ENCODE results near the gene CASP3.
"Not testable (repeated sequence)": the region's sequence is repeated elsewhere in the genome, so short reads cannot be mapped to it uniquely, and the experiment has no call there.

The CASP3 gene

DNA sequence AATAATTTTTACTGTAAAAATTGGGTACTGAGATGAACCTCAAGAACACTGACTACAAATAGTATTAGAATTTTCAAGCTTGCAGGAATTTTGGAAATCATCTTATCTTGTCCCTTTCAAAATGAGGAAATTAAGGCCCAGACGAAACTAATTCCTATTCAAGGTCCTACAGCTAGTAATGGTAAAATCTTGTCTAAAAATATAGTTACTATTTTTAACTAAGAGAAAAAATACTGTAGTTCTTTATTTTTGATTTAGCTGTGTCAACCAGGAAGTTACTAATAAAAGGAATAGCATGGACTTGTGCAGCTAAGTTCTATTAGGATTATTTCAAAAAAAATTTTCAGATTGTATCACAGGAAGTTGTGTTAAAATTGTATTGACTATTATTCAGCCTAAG, 13.0 kb upstream of the CASP3 start:
- no peak for DNase-seq

- no peak for DNase-seq
Measured at GRCh38 chr4:184660978-184661377, 11.7 kb upstream of the CASP3 start.

- not testable (repeated sequence) for DNase-seq
Measured at GRCh38 chr4:184657820-184658219, 8.6 kb upstream of the CASP3 start.

- DNase-seq: no peak
Measured at GRCh38 chr4:184657144-184657543, 7.9 kb upstream of the CASP3 start.

GRCh38 chr4:184655889-184656869, 6.9 kb upstream of the CASP3 start:
- DNase-seq: no peak

DNA sequence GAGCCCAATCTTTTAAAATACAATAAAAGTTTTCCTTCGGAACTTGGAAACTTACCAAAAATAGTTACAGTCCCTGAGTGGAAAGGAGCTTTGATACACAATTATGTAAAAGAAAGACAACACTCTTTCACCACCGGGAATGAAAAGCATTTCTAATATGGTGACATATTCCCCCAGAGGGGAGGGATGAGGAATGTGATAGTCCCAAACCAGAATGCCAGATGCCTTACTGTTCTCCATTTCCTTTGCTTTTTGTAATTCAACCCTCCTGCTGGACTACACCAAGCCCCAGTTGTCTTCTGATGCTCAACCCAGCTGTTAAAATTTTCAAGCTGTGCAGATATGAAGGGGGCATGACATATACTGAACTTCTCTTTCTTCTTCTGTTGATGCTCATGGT, 4.4 kb upstream of the CASP3 start:
- DNase-seq: no peak

DNA sequence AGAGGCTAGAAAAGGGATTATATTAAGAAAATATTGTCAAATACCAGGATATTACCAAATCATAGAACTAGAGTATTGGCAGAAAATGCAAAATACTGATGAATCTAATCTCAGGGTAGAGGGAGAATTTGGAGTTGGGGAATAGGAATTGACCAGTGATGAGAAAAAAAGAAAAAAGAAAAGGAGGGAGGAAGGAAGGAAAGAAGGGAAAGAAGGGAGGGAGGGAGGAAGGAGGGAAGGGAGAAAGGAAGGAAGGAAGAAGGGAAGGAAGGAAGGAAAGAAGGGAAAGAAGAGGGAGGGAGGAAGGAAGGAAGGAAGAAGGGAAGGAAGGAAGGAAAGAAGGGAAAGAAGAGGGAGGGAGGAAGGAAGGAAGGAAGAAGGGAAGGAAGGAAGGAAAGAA, 3.4 kb upstream of the CASP3 start:
- not testable (repeated sequence) for DNase-seq

DNA sequence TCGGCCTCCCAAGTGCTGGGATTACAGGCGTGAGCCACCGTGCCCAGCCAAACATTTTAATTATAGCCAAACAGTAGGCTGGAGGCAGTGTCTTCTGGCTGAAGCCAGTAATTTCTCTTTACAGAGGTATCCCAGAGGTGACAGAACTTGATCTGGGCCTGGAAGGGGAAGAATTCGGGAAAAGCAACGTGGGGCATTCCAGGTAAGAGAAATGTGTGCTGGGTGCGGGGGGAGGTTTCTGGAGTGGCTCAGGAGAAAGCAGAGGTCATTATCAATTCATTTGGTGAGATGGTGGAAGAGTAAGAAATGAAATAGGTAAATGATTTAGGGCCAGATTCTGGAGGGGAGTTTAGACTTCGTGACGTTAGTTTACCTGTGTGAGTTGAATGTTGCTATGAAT, 2.7 kb upstream of the CASP3 start:
- DNase-seq: no peak

DNA sequence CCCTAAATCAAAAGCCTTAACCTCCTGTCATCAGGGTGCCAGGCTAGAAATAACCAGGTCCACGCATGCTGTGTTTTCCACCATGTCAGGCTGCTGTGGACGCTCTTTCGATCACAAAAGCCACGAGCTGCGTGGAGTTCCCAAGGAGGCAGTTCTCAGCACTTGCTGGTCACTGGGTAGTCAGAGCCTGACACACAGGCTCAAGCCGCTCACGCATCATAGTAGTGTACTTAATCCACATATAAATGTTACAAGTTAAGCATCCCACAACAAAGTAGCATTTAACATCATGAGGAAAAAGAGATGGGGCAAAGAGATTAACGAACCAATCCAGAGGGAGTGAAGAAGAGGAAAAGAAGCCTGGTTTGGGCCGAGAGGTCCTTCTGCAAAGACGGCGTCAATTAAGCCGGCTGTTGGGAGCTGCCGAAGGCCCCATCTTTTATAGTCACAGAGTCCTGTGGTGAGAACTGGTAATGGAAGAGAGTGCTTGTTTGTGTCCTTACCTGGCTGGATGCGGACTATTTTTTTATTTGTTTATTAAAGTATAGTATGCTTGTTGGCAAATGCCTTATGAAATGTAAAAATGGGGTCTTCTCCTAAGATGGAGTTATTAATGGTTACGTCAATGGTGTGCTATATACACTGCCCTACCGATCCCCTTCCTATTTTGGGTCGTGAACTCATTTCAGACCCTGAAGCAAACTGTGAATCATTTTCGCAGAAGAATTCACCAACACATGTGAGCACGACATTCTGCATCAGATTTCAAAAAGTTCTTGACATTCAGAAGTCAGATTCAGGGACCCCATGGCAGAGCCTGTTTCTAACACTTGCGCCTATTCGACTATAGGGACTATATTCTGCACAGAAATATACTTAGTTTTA, 966 bp upstream of the CASP3 start:
- no peak for DNase-seq

DNA sequence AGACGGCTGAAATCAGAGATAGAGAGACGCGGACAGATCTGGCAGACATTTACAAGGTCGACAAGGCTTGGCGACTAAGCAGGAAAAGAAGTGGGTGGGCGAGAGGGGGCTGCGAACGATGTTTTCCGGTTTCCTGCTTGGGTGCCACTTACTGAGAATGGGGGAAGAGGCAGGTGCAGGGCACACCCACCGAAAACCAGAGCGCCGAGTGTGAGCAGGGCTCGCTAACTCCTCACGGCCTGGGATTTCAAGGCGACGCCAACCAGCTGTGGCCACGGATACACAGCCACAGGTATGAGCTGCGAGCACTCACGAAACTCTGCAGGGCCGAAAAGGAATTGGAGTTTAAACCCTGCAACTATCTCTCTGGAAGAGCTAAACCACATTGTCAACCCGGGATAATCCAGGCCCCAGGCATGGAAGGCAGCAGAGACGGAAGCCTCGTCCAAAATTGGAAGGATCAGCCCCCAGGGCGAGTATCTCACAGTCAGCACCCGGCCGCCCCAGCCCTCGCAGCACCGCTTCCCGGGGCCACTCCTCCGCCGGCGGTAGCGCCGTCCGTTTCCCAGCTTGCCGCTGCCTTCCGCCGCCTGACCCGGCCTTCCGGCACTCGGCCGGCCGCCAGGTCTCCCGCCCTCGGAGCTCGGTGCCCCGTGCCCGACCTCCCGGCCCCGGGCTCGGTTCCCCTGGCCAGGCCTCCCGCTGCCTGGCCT, 778 bp downstream of the CASP3 start:
- peak; percentile 39 for DNase-seq

DNA sequence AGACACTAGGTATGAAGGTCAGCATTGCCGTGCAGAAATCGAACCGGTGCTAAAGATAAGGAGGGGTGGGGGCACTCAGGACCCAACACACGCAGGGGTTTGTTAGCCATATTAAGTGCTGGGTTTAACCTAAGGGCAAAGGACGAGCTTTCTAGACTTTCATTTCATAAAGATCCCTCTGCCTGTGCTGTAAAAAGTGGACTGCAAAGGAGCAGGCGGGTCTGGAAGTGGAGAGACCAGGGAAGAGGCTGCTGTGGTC, 1.3 kb downstream of the CASP3 start:
- no peak for DNase-seq

DNA sequence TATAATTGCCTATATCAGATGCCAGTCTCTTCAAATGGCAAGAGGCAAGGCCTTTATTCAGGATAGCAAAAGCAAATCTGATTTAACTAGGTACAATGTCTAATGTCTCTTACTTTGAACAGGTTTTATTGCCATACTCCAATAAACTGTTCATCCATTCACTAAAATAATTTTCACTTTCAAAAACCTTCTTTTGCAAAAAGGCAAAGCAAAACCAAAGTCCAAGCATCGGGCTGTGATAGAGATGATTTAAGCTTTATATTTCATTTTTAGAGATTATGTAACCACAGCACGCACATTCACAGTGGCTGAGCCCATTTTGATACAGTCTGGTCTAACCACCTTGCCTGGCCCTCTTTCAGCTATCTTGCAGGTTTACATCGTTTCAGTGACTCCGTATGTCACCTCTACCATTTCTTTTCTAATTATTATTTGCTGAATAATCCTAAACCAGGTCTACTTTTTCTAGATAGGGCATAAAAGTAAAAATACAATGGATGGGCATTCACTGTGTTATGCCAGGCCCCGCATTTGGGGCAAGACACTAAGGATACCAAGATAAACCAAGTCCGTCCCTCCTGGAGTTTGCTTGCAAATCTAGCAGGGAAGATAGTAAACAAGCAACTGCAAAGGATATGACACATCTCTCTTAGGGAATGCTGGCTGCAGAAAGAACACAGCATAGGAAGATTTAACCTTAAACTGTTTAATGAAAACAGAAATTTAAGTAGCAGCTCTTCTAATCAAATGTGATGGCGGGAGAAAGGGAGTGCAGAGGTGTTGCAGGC, 1.8 kb downstream of the CASP3 start:
- no peak for DNase-seq

- DNase-seq: no peak
Measured at GRCh38 chr4:184645904-184646610, 3.2 kb downstream of the CASP3 start.

DNA sequence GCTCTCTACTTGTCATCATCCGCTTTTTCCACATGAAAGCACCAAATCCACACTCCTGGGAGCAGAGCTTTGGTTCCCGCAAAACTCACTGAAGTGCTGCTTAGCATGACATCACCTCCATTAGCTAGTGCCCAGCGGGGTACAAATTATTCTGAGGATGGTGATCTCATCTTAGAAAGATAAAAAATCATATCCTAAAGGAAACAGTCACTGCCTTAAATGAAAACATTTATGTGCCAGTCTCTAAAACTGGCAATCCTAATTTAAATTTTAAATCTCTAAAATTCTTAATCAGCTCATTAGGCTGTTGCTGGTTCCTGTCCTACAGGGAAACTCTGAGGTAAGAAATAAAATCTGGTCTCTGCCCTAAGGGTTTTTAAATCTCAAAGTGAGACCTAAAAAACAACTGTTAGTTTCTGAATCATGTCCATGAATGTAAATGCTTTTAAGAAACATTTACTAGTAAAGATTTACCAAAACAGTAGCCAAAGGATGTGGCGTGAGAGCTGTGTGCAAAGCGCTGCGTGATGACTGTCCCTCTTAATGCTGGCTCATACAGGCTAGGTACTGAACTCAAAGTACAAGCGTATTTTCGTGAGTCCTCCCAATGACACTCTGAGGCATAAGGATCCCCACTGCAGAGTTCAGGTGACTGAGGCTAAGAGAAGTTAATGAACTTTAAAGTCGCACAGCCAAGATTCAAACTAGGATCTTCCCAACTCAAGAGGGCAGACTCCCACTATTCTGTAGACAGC, 4.5 kb downstream of the CASP3 start:
- no peak for DNase-seq

GRCh38 chr4:184643731-184644130, 5.5 kb downstream of the CASP3 start:
- DNase-seq: no peak

DNA sequence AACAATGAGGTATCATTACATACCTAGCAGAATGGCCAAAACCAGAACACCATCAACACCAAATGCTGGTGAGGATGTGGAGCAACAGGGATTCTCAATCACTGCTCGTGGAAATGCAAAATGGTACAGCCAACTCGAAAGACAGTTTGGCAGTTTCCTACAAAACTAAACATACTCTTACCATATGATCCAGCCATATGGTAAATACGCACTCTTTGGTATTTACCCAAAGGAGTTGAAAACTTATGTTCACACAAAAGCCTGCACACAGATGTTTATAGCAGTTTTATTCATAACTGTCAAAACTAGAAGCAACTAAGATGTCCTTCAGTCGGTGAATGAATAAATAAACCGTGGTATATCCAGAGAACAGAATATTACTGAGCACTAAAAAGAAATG, 7.8 kb downstream of the CASP3 start:
- no peak for DNase-seq

GRCh38 chr4:184641022-184641421, 8.2 kb downstream of the CASP3 start:
- DNase-seq: no peak

GRCh38 chr4:184636897-184637296, 12.3 kb downstream of the CASP3 start:
- no peak for DNase-seq

DNA sequence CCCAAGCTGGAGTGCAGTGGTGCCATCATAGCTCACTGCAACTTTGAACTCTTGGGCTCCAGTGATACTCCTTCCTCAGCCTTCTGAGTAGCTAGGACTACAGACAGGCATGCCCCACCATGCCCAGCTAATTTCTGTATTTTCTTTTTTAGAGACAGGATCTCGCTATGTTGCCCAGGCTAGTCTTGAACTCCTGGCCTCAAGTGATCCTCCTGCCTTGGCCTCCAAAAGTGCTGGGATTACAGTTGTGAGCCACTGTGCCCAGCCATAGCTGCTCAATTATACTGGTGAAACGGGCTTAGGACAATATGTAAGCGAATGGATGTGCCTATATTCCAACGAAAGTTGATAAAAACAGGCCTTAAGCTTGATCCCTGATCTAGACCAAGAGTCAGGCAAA, 13.1 kb downstream of the CASP3 start:
- DNase-seq: no peak

GRCh38 chr4:184635381-184635780, 13.9 kb downstream of the CASP3 start:
- no peak for DNase-seq

DNA sequence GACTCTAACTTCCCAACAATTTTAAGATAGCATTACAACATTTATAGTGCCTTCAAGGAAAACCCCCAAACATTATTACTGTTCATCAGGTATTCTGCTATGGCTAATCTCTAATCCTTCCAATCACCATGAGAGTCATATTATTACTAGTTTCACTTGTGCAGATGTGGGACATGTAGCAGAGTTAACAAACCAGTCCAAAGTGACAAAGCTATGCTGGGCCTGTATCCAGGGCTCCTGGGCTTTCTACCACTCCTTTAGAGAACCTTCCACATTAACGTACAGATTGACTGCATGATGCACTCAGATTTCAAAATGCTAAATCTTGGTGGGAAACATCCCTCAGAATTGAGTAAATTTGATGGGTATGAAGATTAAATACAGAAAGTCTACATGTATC, 16.4 kb downstream of the CASP3 start:
- DNase-seq: no peak

Data from activated gamma-delta T cell treated with Interleukin-2 at 50 U/mL for 16 hours (primary cell).